PC-9 (cell line): ENCODE results near the gene TSPEAR. TPM values are rescaled to one million over a fixed set of nuclear protein-coding genes. Genes with fewer than 3 reads are reported as not detected.

Source experiments
- BruUV-seq: library from RNA; stranded (reverse); fragments of 400-500 nt; replicated peaks from 2 replicates; lab custom pipeline; 2021; lab: Mats Ljungman, UMichigan
- CTCF ChIA-PET: fragments of 300-600 bp; sonication (Branson Sonifier 250); formaldehyde crosslinking; loops from one replicate; lab custom pipeline; 2022; ENCODE audit warnings: antibody characterized with exemption; lab: Charles Lee
- POLR2A ChIA-PET: fragments of 300-600 bp; sonication (Branson Sonifier 250); formaldehyde crosslinking; loops from one replicate; lab custom pipeline; 2022; ENCODE audit warnings: antibody characterized with exemption; ENCODE audit not compliant: unreplicated experiment; lab: Charles Lee
- DNase-seq, 2 experiments: peaks; one replicate each; pipeline versions ENCODE4 v3.0.0 to v3.0.0-alpha.2; 2015 to 2022; ENCODE audit warnings: mixed read lengths in 1 of 2
- H2AFZ ChIP-seq: fragments of 200-600 bp; sonication (generic); 2 replicates; pipeline ENCODE4 v1.8.1; 2017; ENCODE audit warnings: antibody characterized with exemption
- H3F3A ChIP-seq: fragments of 200-600 bp; sonication (generic); 2 replicates; pipeline ENCODE4 v1.8.1; 2017; ENCODE audit warnings: antibody characterized with exemption, mild to moderate bottlenecking, low read depth; ENCODE audit not compliant: insufficient read depth
- H3K27ac ChIP-seq: fragments of 200-600 bp; sonication (generic); 2 replicates; pipeline ENCODE4 v1.6.1; 2016; ENCODE audit warnings: mixed run types
- H3K27me3 ChIP-seq: fragments of 200-600 bp; sonication (generic); 2 replicates; pipeline ENCODE4 v1.6.1; 2016; ENCODE audit warnings: low read depth, mixed run types; ENCODE audit not compliant: insufficient read depth
- H3K36me3 ChIP-seq: fragments of 200-600 bp; sonication (generic); 2 replicates; pipeline ENCODE4 v1.6.1; 2016; ENCODE audit warnings: low read depth, mixed run types
- H3K4me1 ChIP-seq: fragments of 200-600 bp; sonication (generic); replicated peaks from 2 replicates; pipeline ENCODE4 v1.6.1; 2016; ENCODE audit warnings: mixed run types; ENCODE audit not compliant: insufficient read depth
- H3K4me2 ChIP-seq: fragments of 200-600 bp; sonication (generic); 2 replicates; pipeline ENCODE4 v1.6.1; 2017; ENCODE audit warnings: mixed run types
- H3K4me3 ChIP-seq: fragments of 200-600 bp; sonication (generic); 2 replicates; pipeline ENCODE4 v1.6.1; 2016; ENCODE audit warnings: mixed run types
- H3K79me2 ChIP-seq: fragments of 200-600 bp; sonication (generic); 2 replicates; pipeline ENCODE4 v1.6.1; 2017; ENCODE audit warnings: low read depth, mixed run types
- H3K9me2 ChIP-seq: fragments of 200-600 bp; sonication (generic); 2 replicates; pipeline ENCODE4 v1.8.1; 2017; ENCODE audit warnings: mild to moderate bottlenecking; ENCODE audit not compliant: insufficient read depth
- H3K9me3 ChIP-seq: fragments of 200-600 bp; sonication (generic); 2 replicates; pipeline ENCODE4 v1.8.1; 2016; ENCODE audit warnings: low read depth; ENCODE audit not compliant: insufficient read depth
- H4K20me1 ChIP-seq: fragments of 200-600 bp; sonication (generic); 2 replicates; pipeline ENCODE4 v1.8.1; 2017; ENCODE audit not compliant: insufficient read depth
- EZH2 ChIP-seq: fragments of 200-600 bp; sonication (generic); IDR thresholded peaks from 2 replicates; pipeline ENCODE4 v1.8.0; 2017; ENCODE audit warnings: antibody characterized with exemption, low read depth
- intact Hi-C: fragments of 100-400 bp; cut with micrococcal nuclease; formaldehyde crosslinking; loops from one replicate; pipeline ENCODE4 v1.10.0; 2022; ENCODE audit not compliant: unreplicated experiment
- total RNA-seq: library from RNA; stranded (reverse); gene quantifications from 2 replicates; pipeline ENCODE4 v1.2.3, GENCODE V29; 2021
- TF ChIP-seq, protein P1 (sequence below): fragments of 200-600 bp; sonication (generic); conservative IDR thresholded peaks from 2 replicates; pipeline ENCODE4 v1.6.1; 2017; ENCODE audit warnings: mixed run types, antibody characterized with exemption, mild to moderate bottlenecking, moderate library complexity

Gene TSPEAR
- total RNA-seq, 1 experiment from 2014 or later: not detected

DNA sequence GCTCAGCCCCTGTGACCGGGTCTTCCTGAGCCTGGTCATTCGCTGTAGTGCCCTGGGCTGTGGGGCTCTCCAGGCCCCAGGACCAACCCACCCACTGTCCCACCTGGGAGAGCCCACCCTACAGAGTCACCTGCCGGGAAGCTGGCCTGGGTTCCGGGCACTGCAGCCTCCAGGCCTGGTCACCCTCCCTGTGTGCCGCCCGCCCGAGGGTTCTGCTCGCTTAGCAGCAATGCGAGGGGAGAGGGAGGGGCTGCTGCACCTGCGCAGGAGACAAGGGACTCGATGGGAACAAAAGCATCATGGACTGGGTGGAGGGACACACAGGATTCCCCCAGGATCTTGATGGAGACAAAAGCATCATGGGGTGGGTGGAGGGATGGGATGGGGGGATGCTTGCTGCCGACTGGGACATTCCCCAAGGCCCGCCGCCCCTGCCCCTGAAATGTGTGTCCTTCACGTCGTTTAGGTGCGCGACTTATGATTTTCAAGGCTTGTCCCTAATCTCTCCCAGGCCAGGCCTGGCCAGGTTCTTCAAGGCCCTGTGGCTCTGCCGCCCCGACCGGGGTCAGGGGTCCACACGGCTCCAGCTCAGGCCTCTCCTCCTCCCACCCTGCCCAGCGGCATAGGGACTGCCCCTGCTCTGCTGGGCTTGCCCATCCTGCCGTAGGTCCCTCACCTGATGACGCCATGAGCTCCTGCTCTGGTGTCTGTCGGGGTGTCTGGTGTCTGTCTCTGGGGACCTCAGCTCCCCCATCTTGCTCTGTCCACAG, 97.8 kb downstream of the TSPEAR start:
- Histone ChIP-seq H3K4me2 (no peak overlapping the region), H4K20me1 (no peaks in the 10 kb centered on the region), H3K36me3 (no peaks in the 10 kb centered on the region), H3K27ac (no peak overlapping the region), H3F3A (no peaks in the 10 kb centered on the region), H3K9me2 (no peaks in the 10 kb centered on the region), H3K27me3 (peaks cover 42% of the 10 kb centered on the region), H3K4me3 (no peak overlapping the region), H2AFZ (no peak overlapping the region), H3K79me2 (no peaks in the 10 kb centered on the region), H3K9me3 (no peaks in the 10 kb centered on the region), H3K4me1 (no peaks in the 10 kb centered on the region)
- intact Hi-C loops: no loop called here
- TF ChIP-seq, protein P1, sequence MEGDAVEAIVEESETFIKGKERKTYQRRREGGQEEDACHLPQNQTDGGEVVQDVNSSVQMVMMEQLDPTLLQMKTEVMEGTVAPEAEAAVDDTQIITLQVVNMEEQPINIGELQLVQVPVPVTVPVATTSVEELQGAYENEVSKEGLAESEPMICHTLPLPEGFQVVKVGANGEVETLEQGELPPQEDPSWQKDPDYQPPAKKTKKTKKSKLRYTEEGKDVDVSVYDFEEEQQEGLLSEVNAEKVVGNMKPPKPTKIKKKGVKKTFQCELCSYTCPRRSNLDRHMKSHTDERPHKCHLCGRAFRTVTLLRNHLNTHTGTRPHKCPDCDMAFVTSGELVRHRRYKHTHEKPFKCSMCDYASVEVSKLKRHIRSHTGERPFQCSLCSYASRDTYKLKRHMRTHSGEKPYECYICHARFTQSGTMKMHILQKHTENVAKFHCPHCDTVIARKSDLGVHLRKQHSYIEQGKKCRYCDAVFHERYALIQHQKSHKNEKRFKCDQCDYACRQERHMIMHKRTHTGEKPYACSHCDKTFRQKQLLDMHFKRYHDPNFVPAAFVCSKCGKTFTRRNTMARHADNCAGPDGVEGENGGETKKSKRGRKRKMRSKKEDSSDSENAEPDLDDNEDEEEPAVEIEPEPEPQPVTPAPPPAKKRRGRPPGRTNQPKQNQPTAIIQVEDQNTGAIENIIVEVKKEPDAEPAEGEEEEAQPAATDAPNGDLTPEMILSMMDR: no peak
- TF ChIP-seq EZH2: no peak
- ChIA-PET CTCF (no interaction called here), POLR2A (no interaction called here)
- DNase-seq: no peak
- no TSS peak for BruUV-seq

DNA sequence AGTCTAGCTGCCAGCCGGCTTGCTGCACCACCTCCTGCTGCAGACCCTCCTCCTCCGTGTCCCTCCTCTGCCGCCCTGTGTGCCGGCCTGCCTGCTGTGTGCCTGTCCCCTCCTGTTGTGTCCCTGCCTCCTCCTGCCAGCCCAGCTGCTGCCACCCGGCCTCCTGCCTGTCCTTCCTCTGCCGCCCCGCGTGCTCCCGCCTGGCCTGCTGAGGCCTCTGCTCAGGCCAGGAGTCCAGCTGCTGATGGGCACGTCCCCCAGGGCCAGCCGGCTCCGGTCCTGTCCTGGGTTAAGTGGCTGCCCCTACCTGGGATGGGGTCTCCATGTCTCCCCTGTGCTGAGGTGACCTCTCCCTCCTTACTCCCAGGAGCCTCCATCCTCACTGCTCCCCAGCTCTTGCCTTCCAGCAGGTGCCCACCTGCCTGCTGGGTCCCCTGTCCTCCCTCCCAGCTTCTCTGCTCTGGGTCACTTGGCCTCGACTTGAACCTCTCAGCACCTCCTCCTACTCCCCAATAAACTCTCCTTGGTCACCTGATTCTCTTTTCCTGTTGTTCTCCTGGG, 98.6 kb downstream of the TSPEAR start:
- CTCF ChIA-PET: no interaction called here
- no peak overlapping the region for H2AFZ ChIP-seq
- no TSS peak for BruUV-seq

DNA sequence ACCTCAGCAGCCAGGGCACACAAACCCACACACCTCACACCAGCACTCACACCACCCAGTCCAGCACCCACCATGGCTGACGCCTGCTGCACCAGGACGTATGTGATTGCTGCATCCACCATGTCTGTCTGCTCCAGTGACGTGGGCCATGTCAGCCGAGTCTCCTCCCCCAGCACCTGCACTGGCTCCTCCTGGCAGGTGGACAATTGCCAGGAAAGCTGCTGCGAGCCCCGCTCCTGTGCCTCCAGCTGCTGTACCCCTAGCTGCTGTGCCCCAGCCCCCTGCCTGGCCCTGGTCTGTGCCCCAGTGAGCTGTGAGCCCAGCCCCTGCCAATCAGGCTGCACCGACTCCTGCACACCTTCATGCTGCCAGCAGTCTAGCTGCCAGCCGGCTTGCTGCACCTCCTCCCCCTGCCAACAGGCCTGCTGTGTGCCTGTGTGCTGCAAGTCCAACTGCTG, 99.3 kb downstream of the TSPEAR start, which contains the start of gene KRTAP10-8:
Gene KRTAP10-8 (plus strand): TSS at position 51 of the 458 bp plus-strand sequence. CDS start 22 bp downstream, at position 73.
- no TSS peak for BruUV-seq
- Histone ChIP-seq H2AFZ (no peak within 1 kb of the TSS), H3K27me3 (peaks cover 45% of the 10 kb centered on the region), H3K4me1 (no peaks in the 10 kb centered on the region), H3K4me2 (no peak within 1 kb of the TSS), H3K36me3 (no peaks in the 10 kb centered on the region), H3K27ac (no peak within 1 kb of the TSS), H4K20me1 (no peaks in the 10 kb centered on the region), H3K79me2 (no peaks in the 10 kb centered on the region), H3F3A (no peaks in the 10 kb centered on the region), H3K4me3 (no peak within 1 kb of the TSS), H3K9me3 (no peaks in the 10 kb centered on the region), H3K9me2 (no peaks in the 10 kb centered on the region)
- CTCF ChIA-PET: no interaction called here
- no peak for DNase-seq
- POLR2A ChIA-PET: no interaction called here
- intact Hi-C loops: no loop called here
- TF ChIP-seq EZH2: no peak
- TF ChIP-seq, protein P1: no peak

More for the DNA sequence above, 98.6 kb downstream of the TSPEAR start:
- no peaks in the 10 kb centered on the region for H3K79me2 ChIP-seq
- H4K20me1 ChIP-seq: no peaks in the 10 kb centered on the region
- no peaks in the 10 kb centered on the region for H3K9me2 ChIP-seq
- intact Hi-C loops: no loop called here
- no peaks in the 10 kb centered on the region for H3F3A ChIP-seq
- no peak for DNase-seq
- H3K27me3 ChIP-seq: peaks cover 45% of the 10 kb centered on the region
- no peaks in the 10 kb centered on the region for H3K9me3 ChIP-seq
- no peaks in the 10 kb centered on the region for H3K36me3 ChIP-seq
- H3K4me1 ChIP-seq: no peaks in the 10 kb centered on the region
- H3K27ac ChIP-seq: no peak overlapping the region
- POLR2A ChIA-PET: no interaction called here
- no peak overlapping the region for H3K4me2 ChIP-seq
- no peak for TF ChIP-seq EZH2
- TF ChIP-seq, protein P1: no peak
- H3K4me3 ChIP-seq: no peak overlapping the region
